ENCODE data around the gene PEX11G.

PEX11G gene

DNA sequence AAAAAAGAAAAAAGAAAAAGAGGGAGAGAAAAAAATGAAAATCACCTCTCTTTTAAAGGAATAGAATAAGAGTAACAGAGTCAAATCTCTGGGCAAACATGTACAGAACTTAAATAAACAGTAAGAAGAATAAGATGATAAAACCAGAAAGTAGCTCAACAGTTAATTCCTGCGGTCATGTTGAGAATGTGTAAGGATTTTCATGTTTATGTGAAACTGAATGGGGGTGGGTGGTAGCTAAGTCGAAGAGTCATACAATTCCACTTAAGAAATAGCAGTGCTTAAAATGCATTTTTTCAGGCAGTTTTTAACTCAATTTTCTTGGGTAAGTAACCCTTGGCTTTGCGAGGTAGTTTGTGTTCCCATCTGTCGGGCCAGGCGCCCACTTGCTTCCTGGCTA lies 60.9 kb downstream of the PEX11G start:
- TF ChIP-seq, protein P1, sequence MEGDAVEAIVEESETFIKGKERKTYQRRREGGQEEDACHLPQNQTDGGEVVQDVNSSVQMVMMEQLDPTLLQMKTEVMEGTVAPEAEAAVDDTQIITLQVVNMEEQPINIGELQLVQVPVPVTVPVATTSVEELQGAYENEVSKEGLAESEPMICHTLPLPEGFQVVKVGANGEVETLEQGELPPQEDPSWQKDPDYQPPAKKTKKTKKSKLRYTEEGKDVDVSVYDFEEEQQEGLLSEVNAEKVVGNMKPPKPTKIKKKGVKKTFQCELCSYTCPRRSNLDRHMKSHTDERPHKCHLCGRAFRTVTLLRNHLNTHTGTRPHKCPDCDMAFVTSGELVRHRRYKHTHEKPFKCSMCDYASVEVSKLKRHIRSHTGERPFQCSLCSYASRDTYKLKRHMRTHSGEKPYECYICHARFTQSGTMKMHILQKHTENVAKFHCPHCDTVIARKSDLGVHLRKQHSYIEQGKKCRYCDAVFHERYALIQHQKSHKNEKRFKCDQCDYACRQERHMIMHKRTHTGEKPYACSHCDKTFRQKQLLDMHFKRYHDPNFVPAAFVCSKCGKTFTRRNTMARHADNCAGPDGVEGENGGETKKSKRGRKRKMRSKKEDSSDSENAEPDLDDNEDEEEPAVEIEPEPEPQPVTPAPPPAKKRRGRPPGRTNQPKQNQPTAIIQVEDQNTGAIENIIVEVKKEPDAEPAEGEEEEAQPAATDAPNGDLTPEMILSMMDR (conservative IDR thresholded peaks at IDR 0.05; ENCODE audit: low read depth, low read length), result no peak
- no peak for DNase-seq (ENCODE audit: low read depth)
- H3K4me3 ChIP-seq (ENCODE audit: low read length), result no peak overlapping the region

DNA sequence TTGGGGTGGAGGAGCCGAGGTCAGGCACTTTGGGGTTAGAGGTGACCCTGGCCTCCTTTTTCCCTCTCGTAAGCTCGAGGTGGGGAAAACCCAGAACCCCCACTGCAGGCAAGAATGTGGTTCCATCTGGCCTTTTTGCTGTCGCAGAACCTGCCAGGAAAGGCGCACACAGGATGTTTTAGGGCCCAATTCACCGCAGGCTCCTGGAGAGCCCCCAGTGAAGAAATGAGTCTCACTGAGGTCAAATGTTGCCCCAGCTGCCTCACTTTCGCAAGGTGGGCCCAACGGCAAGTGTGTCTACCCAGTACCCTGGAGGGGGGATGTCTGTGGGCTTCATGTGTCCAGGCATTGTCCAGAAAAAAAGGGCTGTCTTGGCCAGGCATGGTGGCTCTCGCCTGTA lies 61.8 kb downstream of the PEX11G start:
- DNase-seq (ENCODE audit: low read depth), result no peak
- TF ChIP-seq, protein P1 (conservative IDR thresholded peaks at IDR 0.05; ENCODE audit: low read depth, low read length), result no peak
- H3K4me3 ChIP-seq (ENCODE audit: low read length), result no peak overlapping the region

Measured in retinal pigment epithelial cell (primary cell).